ENCODE results near the gene LGALS7B.

- TF ChIP-seq CTCF (IDR thresholded peaks at IDR 0.05; ENCODE audit: insufficient read depth, low read length, poor library complexity, severe bottlenecking) (no peak), EZH2phosphoT487 (conservative IDR thresholded peaks at IDR 0.05; ENCODE audit: low read length) (no peak)
Observed at GRCh38 chr19:38742906-38743305, 46.1 kb upstream of the LGALS7B start.
